ENCODE data around the gene ATXN1. TPM values are rescaled to one million over a fixed set of nuclear protein-coding genes. Genes with fewer than 3 reads are reported as not detected.
A peak's percentile ranks its signal among the peaks of the same experiment; 100 is the strongest.

Gene ATXN1
- total RNA-seq, 1 experiment from 2014 or later, result 27.0 TPM

- Histone ChIP-seq H2AFZ (ENCODE audit: low read length) (no peak overlapping the region), H4K20me1 (ENCODE audit: low read length) (no peaks in the 10 kb centered on the region), H3K4me1 (ENCODE audit: insufficient read depth, low read length) (peaks cover 75% of the 10 kb centered on the region), H3F3A (ENCODE audit: low read length, unreplicated experiment) (no peaks in the 10 kb centered on the region), H3K36me3 (ENCODE audit: low read depth, low read length) (no peaks in the 10 kb centered on the region), H3K4me3 (ENCODE audit: low read length) (peak overlapping the region; percentile 49), H3K27ac (ENCODE audit: low read length) (peak overlapping the region; percentile 90), H3K9me3 (ENCODE audit: low read length) (no peaks in the 10 kb centered on the region), H3K4me2 (ENCODE audit: low read length) (peak overlapping the region; percentile 60), H3K79me2 (ENCODE audit: low read length) (peaks cover 70% of the 10 kb centered on the region), H3K9me2 (replicated peaks; ENCODE audit: low read length) (no peaks in the 10 kb centered on the region), H3K27me3 (ENCODE audit: low read length) (no peaks in the 10 kb centered on the region), H3K9ac (ENCODE audit: low read length) (peak overlapping the region; percentile 65)
- no TSS peak for BruUV-seq (replicated peaks)
- ChIA-PET POLR2A (ENCODE audit: unreplicated experiment) (interaction anchor here (0.7 kb wide), 1 partner anchor 9 kb away, joined by 3 read pairs; no protein-coding TSS in a partner anchor), CTCF (interaction anchor here (0.7 kb wide), 1 partner anchor 13 kb away, joined by 3 read pairs; no protein-coding TSS in a partner anchor)
- ATAC-seq, result peak; percentile 63
- peak; percentile 73 for DNase-seq
- no peak for TF ChIP-seq EZH2phosphoT487 (IDR thresholded peaks at IDR 0.05; ENCODE audit: borderline replicate concordance, low read length)
- TF ChIP-seq EZH2 (IDR thresholded peaks at IDR 0.05; ENCODE audit: low read length, unreplicated experiment), result no peak
- no peak for TF ChIP-seq CTCF (conservative IDR thresholded peaks at IDR 0.05; ENCODE audit: low read depth, low read length)
- intact Hi-C loops (cut with micrococcal nuclease), result loop anchor here (2.0 kb wide), 1 partner anchor 40 kb away; no protein-coding TSS in a partner anchor
Observed at GRCh38 chr6:16722630-16723029, 38.6 kb downstream of the ATXN1 start.

GRCh38 chr6:16721977-16722376 is 39.3 kb downstream of the ATXN1 start:
- Histone ChIP-seq H3K4me2 (ENCODE audit: low read length) (peak overlapping the region; percentile 60), H3F3A (ENCODE audit: low read length, unreplicated experiment) (no peaks in the 10 kb centered on the region), H3K9me2 (replicated peaks; ENCODE audit: low read length) (no peaks in the 10 kb centered on the region), H3K4me3 (ENCODE audit: low read length) (peak overlapping the region; percentile 49), H3K36me3 (ENCODE audit: low read depth, low read length) (no peaks in the 10 kb centered on the region), H4K20me1 (ENCODE audit: low read length) (no peaks in the 10 kb centered on the region), H3K79me2 (ENCODE audit: low read length) (peaks cover 76% of the 10 kb centered on the region), H3K27me3 (ENCODE audit: low read length) (no peaks in the 10 kb centered on the region), H2AFZ (ENCODE audit: low read length) (no peak overlapping the region), H3K27ac (ENCODE audit: low read length) (peak overlapping the region; percentile 90), H3K9ac (ENCODE audit: low read length) (peak overlapping the region; percentile 42), H3K9me3 (ENCODE audit: low read length) (no peaks in the 10 kb centered on the region), H3K4me1 (ENCODE audit: insufficient read depth, low read length) (peaks cover 71% of the 10 kb centered on the region)
- TF ChIP-seq EZH2 (IDR thresholded peaks at IDR 0.05; ENCODE audit: low read length, unreplicated experiment) (no peak), EZH2phosphoT487 (IDR thresholded peaks at IDR 0.05; ENCODE audit: borderline replicate concordance, low read length) (no peak), CTCF (conservative IDR thresholded peaks at IDR 0.05; ENCODE audit: low read depth, low read length) (no peak)
- ChIA-PET CTCF (interaction anchor here (0.6 kb wide), 1 partner anchor 24 kb away, joined by 3 read pairs; no protein-coding TSS in a partner anchor), POLR2A (ENCODE audit: unreplicated experiment) (interaction anchor here (0.7 kb wide), 1 partner anchor 42 kb away, joined by 3 read pairs; no protein-coding TSS in a partner anchor)
- DNase-seq (no peak), ATAC-seq (no peak)
- TSS peak; percentile 14 for BruUV-seq (replicated peaks)
- intact Hi-C loops (cut with micrococcal nuclease), result loop anchor here (2.0 kb wide), 1 partner anchor 41 kb away; no protein-coding TSS in a partner anchor

DNA sequence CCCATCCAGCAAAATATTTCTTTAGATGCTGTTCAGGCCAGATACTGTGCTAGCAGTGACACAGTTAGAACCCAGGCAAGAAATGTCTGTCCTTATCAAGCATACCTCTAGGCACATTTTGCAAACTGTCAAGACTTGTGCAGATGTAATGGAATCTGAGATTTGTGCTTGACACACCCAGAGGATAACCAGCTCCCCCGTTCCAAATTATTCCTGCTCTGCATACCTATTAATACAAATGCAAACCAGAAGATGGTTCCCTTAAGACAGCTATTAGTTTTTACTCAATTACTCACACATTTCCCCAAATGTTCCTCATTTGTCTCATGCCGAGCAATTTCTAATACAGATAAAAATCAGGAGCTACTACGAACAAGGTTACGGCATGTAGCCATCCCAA is 40.4 kb downstream of the ATXN1 start:
- Histone ChIP-seq H4K20me1 (ENCODE audit: low read length) (no peaks in the 10 kb centered on the region), H3K9ac (ENCODE audit: low read length) (no peak overlapping the region), H2AFZ (ENCODE audit: low read length) (no peak overlapping the region), H3K27me3 (ENCODE audit: low read length) (no peaks in the 10 kb centered on the region), H3K27ac (ENCODE audit: low read length) (no peak overlapping the region), H3K4me1 (ENCODE audit: insufficient read depth, low read length) (peaks cover 60% of the 10 kb centered on the region), H3K4me2 (ENCODE audit: low read length) (no peak overlapping the region), H3K36me3 (ENCODE audit: low read depth, low read length) (no peaks in the 10 kb centered on the region), H3K4me3 (ENCODE audit: low read length) (no peak overlapping the region), H3K9me3 (ENCODE audit: low read length) (no peaks in the 10 kb centered on the region), H3K9me2 (replicated peaks; ENCODE audit: low read length) (no peaks in the 10 kb centered on the region), H3K79me2 (ENCODE audit: low read length) (peaks cover 87% of the 10 kb centered on the region), H3F3A (ENCODE audit: low read length, unreplicated experiment) (no peaks in the 10 kb centered on the region)
- BruUV-seq (replicated peaks), result no TSS peak
- ChIA-PET POLR2A (ENCODE audit: unreplicated experiment) (interaction anchor here (0.6 kb wide), 1 partner anchor 63 kb away, joined by 3 read pairs; no protein-coding TSS in a partner anchor), CTCF (no interaction called here)
- intact Hi-C loops (cut with micrococcal nuclease), result no loop called here
- ATAC-seq, result no peak
- DNase-seq, result no peak
- TF ChIP-seq EZH2 (IDR thresholded peaks at IDR 0.05; ENCODE audit: low read length, unreplicated experiment) (no peak), CTCF (conservative IDR thresholded peaks at IDR 0.05; ENCODE audit: low read depth, low read length) (no peak), EZH2phosphoT487 (IDR thresholded peaks at IDR 0.05; ENCODE audit: borderline replicate concordance, low read length) (no peak)

Measured in PC-3 (cell line).